ENCODE measurements around the gene CSNK2A3. TPM values are rescaled to one million over a fixed set of nuclear protein-coding genes. Genes with fewer than 3 reads are reported as not detected.

The CSNK2A3 gene
- total RNA-seq, 4 donors from 2014 or later: 0.64 to 1.5 (median 0.68) TPM; not detected in 1

DNA sequence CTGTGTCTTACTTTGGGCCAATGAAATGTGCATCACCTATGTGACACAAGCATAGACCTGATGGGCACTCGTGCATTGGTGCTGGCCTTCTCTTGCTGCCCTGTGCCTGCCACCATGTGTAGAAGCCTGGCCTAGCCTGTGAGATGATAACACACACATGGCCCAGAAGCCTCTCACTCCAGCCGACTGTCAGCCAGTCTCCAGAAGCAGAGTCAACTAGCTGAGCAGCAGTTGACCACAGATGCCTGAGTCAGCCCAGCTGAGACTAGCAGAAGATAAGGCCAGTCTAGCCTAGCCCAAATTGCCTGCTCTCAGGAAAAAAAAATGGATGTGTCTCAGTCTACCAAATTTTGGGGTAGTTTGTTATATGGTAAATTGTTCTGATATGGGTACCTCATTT, 46.2 kb downstream of the CSNK2A3 start:
- H3K27ac ChIP-seq: no peak overlapping the region
- intact Hi-C loops (cut with DNase I; ENCODE audit: low total_unique reads) (no loop called here), in situ Hi-C loops (cut with MboI; ENCODE audit: low pct_ligation_motif_present in 1 of 4, low pct_unique_long_range_greater_than_20kb in 1 of 4, low sequenced_read_pairs in 3 of 4) (no loop called here)
- H3K36me3 ChIP-seq: no peaks in the 10 kb centered on the region
- H3K4me3 ChIP-seq: no peak overlapping the region
- no peaks in the 10 kb centered on the region for H3K9me3 ChIP-seq
- 86% methylated on average over 2 of the region's 2 CpGs; no CpG with 5 or more reads in 1 of the 2 donors for WGBS, 2 donors (ENCODE audit: low coverage in 1 of 2)
- H3K27me3 ChIP-seq: no peaks in the 10 kb centered on the region
- DNase-seq: no peak
- TF ChIP-seq POLR2AphosphoS5 (IDR thresholded peaks at IDR 0.05): no peak
- no peak for TF ChIP-seq POLR2A (IDR thresholded peaks at IDR 0.05)
- TF ChIP-seq EP300 (IDR thresholded peaks at IDR 0.05; ENCODE audit: low read depth): no peak
- TF ChIP-seq, protein P1, sequence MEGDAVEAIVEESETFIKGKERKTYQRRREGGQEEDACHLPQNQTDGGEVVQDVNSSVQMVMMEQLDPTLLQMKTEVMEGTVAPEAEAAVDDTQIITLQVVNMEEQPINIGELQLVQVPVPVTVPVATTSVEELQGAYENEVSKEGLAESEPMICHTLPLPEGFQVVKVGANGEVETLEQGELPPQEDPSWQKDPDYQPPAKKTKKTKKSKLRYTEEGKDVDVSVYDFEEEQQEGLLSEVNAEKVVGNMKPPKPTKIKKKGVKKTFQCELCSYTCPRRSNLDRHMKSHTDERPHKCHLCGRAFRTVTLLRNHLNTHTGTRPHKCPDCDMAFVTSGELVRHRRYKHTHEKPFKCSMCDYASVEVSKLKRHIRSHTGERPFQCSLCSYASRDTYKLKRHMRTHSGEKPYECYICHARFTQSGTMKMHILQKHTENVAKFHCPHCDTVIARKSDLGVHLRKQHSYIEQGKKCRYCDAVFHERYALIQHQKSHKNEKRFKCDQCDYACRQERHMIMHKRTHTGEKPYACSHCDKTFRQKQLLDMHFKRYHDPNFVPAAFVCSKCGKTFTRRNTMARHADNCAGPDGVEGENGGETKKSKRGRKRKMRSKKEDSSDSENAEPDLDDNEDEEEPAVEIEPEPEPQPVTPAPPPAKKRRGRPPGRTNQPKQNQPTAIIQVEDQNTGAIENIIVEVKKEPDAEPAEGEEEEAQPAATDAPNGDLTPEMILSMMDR (IDR thresholded peaks at IDR 0.05): no peak
- H3K4me1 ChIP-seq: no peaks in the 10 kb centered on the region

DNA sequence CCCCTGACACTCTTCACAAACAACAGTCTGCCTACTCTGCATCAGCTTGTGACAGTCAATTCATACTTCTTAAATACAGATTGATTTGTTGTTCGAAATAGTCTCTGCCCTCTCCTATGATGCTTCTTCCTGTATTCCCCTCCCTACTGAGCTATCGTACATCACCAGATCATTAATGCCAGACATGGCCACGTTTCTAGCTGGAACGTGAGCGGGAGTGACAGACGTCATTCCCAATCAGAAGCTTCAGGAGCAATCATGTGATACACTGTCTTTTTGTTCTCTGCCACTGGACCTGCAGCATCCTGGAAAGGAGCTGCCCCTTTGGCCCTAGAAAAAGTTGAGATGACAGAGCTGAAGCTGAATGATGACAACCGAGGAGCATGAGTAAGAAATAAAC, 48.5 kb downstream of the CSNK2A3 start:
- intact Hi-C loops (cut with DNase I; ENCODE audit: low total_unique reads) (no loop called here), in situ Hi-C loops (cut with MboI; ENCODE audit: low pct_ligation_motif_present in 1 of 4, low pct_unique_long_range_greater_than_20kb in 1 of 4, low sequenced_read_pairs in 3 of 4) (no loop called here)
- Histone ChIP-seq H3K27me3 (no peaks in the 10 kb centered on the region), H3K4me3 (no peak overlapping the region), H3K27ac (no peak overlapping the region), H3K9me3 (no peaks in the 10 kb centered on the region), H3K36me3 (no peaks in the 10 kb centered on the region), H3K4me1 (no peaks in the 10 kb centered on the region)
- DNase-seq: no peak
- no peak for TF ChIP-seq POLR2A (IDR thresholded peaks at IDR 0.05)
- TF ChIP-seq POLR2AphosphoS5 (IDR thresholded peaks at IDR 0.05): no peak
- TF ChIP-seq, protein P1 (IDR thresholded peaks at IDR 0.05): no peak
- no peak for TF ChIP-seq EP300 (IDR thresholded peaks at IDR 0.05; ENCODE audit: low read depth)
- WGBS, 2 donors (ENCODE audit: low coverage in 1 of 2): 88 to 91% methylated on average over 3 to 7 of the region's 7 CpGs

DNA sequence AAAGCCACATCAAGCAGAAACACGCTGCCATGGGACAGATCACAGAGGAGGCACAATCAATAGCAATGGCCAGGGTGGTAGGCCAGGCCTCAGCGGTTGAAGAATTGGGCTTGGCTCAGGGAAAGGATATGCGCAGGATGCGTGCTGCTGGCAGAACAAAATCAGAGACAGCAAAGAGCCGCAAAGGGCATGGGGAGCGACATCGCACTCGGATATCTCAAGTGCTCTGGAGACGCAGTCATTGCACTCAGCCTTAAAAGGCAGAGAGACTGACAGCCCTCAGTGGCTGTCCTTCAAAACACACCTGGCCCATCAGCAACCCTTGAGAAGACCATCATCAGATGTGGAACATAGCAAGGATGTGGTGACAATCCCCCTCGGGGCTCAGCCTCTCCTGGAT, 50.5 kb downstream of the CSNK2A3 start:
- Histone ChIP-seq H3K27ac (no peak overlapping the region), H3K4me1 (no peaks in the 10 kb centered on the region), H3K4me3 (no peak overlapping the region), H3K36me3 (no peaks in the 10 kb centered on the region), H3K9me3 (no peaks in the 10 kb centered on the region), H3K27me3 (no peaks in the 10 kb centered on the region)
- TF ChIP-seq EP300 (IDR thresholded peaks at IDR 0.05; ENCODE audit: low read depth) (no peak), POLR2AphosphoS5 (IDR thresholded peaks at IDR 0.05) (no peak), POLR2A (IDR thresholded peaks at IDR 0.05) (no peak)
- TF ChIP-seq, protein P1 (IDR thresholded peaks at IDR 0.05): no peak
- DNase-seq: no peak
- intact Hi-C loops (cut with DNase I; ENCODE audit: low total_unique reads): no loop called here
- 89 to 100% methylated on average over 2 to 10 of the region's 10 CpGs for WGBS, 2 donors (ENCODE audit: low coverage in 1 of 2)
- in situ Hi-C loops (cut with MboI; ENCODE audit: low pct_ligation_motif_present in 1 of 4, low pct_unique_long_range_greater_than_20kb in 1 of 4, low sequenced_read_pairs in 3 of 4): no loop called here

Data from transverse colon (tissue), 4 donors.